Pancreas (tissue), 10 donors: ENCODE results near the gene TMEM184A. TPM values are rescaled to one million over a fixed set of nuclear protein-coding genes. Genes with fewer than 3 reads are reported as not detected.
A peak's percentile ranks its signal among the peaks of the same experiment; 100 is the strongest.
"Not testable (repeated sequence)": the region's sequence is repeated elsewhere in the genome, so short reads cannot be mapped to it uniquely, and the experiment has no call there.

Experiments
- ATAC-seq, 4 donors: fragments of 200-7000 bp; cut with Tn5 transposase; one replicate each; pipeline versions ENCODE4 v1.8.0 to v1.9.1; 2020; ENCODE audit warnings: mild to moderate bottlenecking in 4 of 4, moderate library complexity in 4 of 4
- DNase-seq, 6 donors: peaks; one replicate each; pipeline ENCODE4 v3.0.0-alpha.2; 2020
- FAIRE-seq: peaks from 2 replicates; lab custom pipeline; 2012; peaks lifted over from hg19 to GRCh38; lab: Jason Lieb, UNC
- H3K27ac ChIP-seq, 4 donors: fragments of 200-600 bp; sonication (generic); 1 replicate in 3 of 4; 2 replicates in 1 of 4; pipeline versions ENCODE4 v1.5.0 to v1.8.0; 2020
- H3K27me3 ChIP-seq, 4 donors: fragments of 200-600 bp; one replicate each; pipeline ENCODE4 v1.8.0; 2021
- H3K36me3 ChIP-seq, 3 donors: fragments of 200-600 bp; sonication (generic) in 1 of 3; one replicate each; pipeline versions ENCODE4 v1.5.0 to v1.8.0; 2020 to 2021
- H3K4me1 ChIP-seq, 3 donors: fragments of 200-600 bp; one replicate each; pipeline ENCODE4 v1.8.0; 2021
- H3K4me3 ChIP-seq, 4 donors: fragments of 200-600 bp; sonication (generic) in 2 of 4; one replicate each; pipeline versions ENCODE4 v1.5.0 to v1.8.0; 2020 to 2021
- H3K9me3 ChIP-seq, 4 donors: fragments of 200-600 bp; one replicate each; pipeline ENCODE4 v1.8.0; 2021
- WGBS, 2 donors: extraction: QIAGEN DNeasy Blood & Tissue Kit; methylation state at CpG; one replicate each; pipeline ENCODE4 v1.1.7; 2013; 5-methylcytosine and 5-hydroxymethylcytosine counted together
- intact Hi-C, 3 donors: fragments of 100-400 bp; cut with DNase I; formaldehyde crosslinking; loops; one replicate each; pipeline versions ENCODE4 v1.11.1 to v1.14.2; 2022
- polyA plus RNA-seq, 2 donors: library from polyadenylated mRNA; stranded (reverse); fragments of 200-250 nt; gene quantifications; one replicate each; pipeline ENCODE4 v1.2.3, GENCODE V29; 2013
- total RNA-seq, 6 donors: library from RNA; stranded (reverse); fragmentation: NEBNext Ultra II Directional in 4 of 6; extraction: Animal tissue kit (Norgen Biotek cat#: 25700) in 4 of 6; gene quantifications; one replicate each; pipeline versions ENCODE4 v1.2.1 to v1.2.4, GENCODE V29; 2021 to 2023
- TF ChIP-seq, protein P1 (sequence below), 4 donors: fragments of 200-600 bp; sonication (generic) in 3 of 4; IDR thresholded peaks; one replicate each; pipeline versions ENCODE4 v1.5.0 to v1.8.0; 2021; ENCODE audit warnings: antibody characterized with exemption in 4 of 4
- donor health status: healthy with polysubstance abuse.
- donor health status: DM: no; HTN: no; CAD: no; lungs with moderate emphysema.
- donor health status: DM: no; HTN: no; CAD: no.
- donor health status: control.
- donor health status: control.
- donor health status: Bipolar disorder and iron deficiency.
- donor health status: DM: yes; HTN: yes; CAD: no.
- donor health status: DM: no; HTN: no; CAD: no.
- donor health status: DM: no; HTN: no; CAD: no.
- donor health status: DM: yes; HTN: yes; CAD: no.

The TMEM184A gene
- total and polyA plus RNA-seq, 8 donors: 15.2 to 58.9 (median 25.4) TPM

DNA sequence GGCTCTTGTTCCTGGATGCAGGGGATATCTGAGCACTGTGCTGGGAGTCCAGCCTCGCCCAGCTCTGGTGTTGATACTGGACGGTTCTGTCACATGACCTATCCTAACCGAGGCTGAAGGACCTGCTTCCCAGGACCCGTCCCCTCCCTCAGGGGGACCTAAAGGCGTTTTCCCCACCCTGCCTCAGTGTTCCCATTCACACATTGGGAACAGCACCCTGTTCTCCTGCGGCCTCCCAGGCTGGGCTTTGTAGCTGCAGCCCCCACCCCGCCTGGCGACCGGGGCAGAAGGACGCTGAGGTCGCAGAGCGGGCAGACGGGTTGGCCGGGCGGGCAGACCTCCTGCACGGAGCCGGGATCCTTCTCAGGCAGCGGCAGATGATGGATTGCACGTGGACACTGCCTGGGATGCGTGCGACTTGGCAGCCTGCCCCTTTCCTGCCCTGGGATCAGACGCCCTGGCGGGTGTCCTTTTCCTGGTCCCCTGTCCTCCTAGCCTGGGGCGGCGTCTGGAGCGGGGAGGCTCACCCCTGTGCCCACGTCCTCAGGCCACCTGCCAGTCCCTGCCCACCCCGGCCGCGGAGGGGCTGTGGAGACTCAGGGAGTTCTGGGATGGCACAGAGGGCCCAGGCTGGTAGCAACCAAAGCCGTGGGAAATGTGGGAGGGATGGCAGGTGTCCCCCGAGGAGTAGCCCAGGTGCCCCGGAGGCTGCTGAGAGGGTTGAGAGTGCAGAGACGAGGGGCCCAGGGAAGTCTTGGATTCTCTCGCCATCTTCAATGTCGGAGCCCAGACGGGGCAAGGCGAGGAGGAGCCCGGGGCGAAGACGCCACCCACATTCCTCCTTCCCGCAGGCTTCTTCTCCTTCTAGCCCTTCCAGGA lies 31.1 kb upstream of the TMEM184A start:
- DNase-seq (peak in 4 of 6 donors; percentile 39 to 67 (median 53)), FAIRE-seq (no peak), ATAC-seq (peak; percentile 64 to 84 (median 70))
- TF ChIP-seq, protein P1, sequence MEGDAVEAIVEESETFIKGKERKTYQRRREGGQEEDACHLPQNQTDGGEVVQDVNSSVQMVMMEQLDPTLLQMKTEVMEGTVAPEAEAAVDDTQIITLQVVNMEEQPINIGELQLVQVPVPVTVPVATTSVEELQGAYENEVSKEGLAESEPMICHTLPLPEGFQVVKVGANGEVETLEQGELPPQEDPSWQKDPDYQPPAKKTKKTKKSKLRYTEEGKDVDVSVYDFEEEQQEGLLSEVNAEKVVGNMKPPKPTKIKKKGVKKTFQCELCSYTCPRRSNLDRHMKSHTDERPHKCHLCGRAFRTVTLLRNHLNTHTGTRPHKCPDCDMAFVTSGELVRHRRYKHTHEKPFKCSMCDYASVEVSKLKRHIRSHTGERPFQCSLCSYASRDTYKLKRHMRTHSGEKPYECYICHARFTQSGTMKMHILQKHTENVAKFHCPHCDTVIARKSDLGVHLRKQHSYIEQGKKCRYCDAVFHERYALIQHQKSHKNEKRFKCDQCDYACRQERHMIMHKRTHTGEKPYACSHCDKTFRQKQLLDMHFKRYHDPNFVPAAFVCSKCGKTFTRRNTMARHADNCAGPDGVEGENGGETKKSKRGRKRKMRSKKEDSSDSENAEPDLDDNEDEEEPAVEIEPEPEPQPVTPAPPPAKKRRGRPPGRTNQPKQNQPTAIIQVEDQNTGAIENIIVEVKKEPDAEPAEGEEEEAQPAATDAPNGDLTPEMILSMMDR (IDR thresholded peaks at IDR 0.05): no peak
- WGBS, 2 donors: 22 to 24% methylated on average over 40 to 42 of the region's 42 CpGs
- Histone ChIP-seq H3K4me3 (no peak overlapping the region), H3K27me3 (no peaks in the 10 kb centered on the region), H3K4me1 (peaks cover 0 to 6% (median 0%) of the 10 kb centered on the region in 3 donors), H3K27ac (no peak overlapping the region), H3K36me3 (no peaks in the 10 kb centered on the region), H3K9me3 (no peaks in the 10 kb centered on the region)
- intact Hi-C loops: loop anchor here in 1 of 3 donors (10.0 kb wide), 1 partner anchor 628 kb away; no protein-coding TSS in a partner anchor

DNA sequence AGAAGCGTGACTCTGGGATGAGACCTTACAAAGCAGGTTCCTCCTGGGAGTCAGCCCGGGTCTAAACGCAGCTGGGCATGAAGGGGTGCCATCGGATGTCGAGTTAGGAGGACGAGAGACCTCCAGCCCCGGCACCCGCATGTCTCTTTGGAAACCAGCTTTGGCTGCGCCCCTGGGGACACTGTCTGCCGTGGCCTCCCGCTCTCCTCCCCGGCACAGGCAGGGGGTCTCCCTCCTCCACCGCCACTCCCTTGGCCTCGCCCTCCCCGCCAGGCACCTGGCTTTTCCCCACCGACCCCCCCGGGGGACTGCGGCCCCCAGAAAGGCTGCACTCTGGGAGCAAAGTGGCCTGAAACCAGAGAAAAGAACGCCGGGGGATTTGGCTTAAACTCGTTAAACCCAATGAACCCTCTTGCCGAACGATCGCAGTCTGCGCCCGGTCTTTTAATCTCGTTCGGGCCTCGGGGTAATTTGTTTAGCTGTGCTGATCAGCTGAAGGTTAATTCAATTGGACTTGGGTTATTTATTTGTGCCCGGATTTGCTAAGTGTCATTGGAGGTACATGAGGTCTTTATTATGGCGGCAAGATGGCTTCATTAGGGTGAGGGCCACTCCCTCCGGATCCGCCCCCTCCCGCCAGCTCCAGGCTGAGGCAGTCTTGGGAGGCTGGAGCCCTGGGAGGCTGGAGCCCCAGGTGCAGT lies 30.3 kb upstream of the TMEM184A start:
- ATAC-seq: no peak
- DNase-seq: peak in 1 of 6 donors; percentile 51

DNA sequence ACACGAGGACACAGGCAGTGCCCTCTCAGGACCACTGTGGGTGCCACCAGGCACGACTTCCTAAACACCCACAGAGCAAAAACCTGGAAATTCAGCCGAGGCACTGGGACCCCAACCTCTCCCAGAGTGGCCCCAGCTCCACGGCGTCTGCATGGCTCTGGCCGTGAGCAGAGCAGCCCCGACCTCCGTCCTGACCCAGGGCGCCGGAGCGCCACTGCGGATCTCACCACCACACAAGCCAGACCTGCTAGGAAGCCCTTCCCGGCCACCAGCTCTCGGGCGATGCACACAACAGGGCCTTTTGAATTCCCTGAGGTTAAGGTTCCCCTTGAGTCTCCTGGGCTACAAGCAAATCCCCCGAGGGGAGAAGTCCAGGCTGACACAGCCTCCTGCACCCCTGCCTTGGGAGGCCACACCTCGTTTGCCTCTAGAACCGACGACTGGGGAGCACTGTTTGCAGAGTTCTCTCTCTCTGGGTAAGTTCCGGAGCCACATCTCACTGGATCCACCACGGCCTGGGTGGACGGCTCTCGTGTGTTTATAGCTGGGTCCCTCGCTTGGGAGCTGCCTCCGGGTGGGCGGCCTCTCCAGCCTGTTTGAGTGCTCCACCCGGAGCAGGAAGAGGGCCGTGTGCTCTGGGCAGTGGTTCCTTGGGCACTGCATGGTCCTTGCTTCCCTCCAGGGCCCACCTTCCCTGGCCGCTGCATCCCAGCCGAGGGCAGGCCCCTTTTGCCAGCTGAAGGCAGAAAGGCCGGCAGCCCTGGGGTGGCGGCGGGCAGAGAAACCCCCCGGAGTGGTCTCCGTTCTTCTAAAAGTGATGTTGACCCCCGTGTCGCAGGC lies 29.4 kb upstream of the TMEM184A start:
- Histone ChIP-seq H3K27me3 (no peaks in the 10 kb centered on the region), H3K4me3 (no peak overlapping the region), H3K4me1 (peaks cover 0 to 6% (median 0%) of the 10 kb centered on the region in 3 donors), H3K36me3 (no peaks in the 10 kb centered on the region), H3K9me3 (no peaks in the 10 kb centered on the region), H3K27ac (no peak overlapping the region)
- FAIRE-seq (no peak), ATAC-seq (no peak), DNase-seq (peak in 1 of 6 donors; percentile 66)
- TF ChIP-seq, protein P1 (IDR thresholded peaks at IDR 0.05): no peak
- intact Hi-C loops: loop anchor here in 1 of 3 donors (10.0 kb wide), 1 partner anchor 629 kb away; no protein-coding TSS in a partner anchor
- WGBS, 2 donors: 87 to 89% methylated on average over 37 of the region's 37 CpGs

More for the DNA sequence above, 30.3 kb upstream of the TMEM184A start:
- WGBS, 2 donors: 80 to 82% methylated on average over 34 of the region's 34 CpGs
- intact Hi-C loops: loop anchor here in 1 of 3 donors (10.0 kb wide), 1 partner anchor 629 kb away; no protein-coding TSS in a partner anchor
- Histone ChIP-seq H3K9me3 (no peaks in the 10 kb centered on the region), H3K27ac (no peak overlapping the region), H3K27me3 (no peaks in the 10 kb centered on the region), H3K4me1 (peaks cover 0 to 6% (median 0%) of the 10 kb centered on the region in 3 donors), H3K4me3 (no peak overlapping the region), H3K36me3 (no peaks in the 10 kb centered on the region)
- TF ChIP-seq, protein P1 (IDR thresholded peaks at IDR 0.05): no peak
- no peak for FAIRE-seq

DNA sequence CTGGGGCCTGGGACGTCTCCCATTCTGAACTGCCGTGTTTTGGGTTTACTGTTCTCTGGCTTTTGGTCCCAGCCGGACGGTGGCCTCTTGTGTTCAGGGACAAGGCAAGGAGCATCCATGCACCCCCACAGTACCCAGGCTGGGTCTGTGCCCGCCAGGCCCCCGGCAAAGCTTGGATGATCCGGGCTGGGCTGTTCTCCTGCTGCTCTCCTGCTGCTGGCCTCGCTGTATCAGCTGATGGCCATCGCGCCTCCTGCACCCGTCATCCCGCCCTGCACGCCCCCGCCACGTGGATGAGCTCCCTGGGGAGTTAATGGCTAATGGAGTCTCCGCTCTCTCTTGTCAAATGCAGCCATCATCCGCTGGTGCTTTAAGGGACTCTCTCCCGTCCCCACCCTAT lies 28.7 kb upstream of the TMEM184A start:
- intact Hi-C loops: loop anchor here in 1 of 3 donors (10.0 kb wide), 1 partner anchor 630 kb away; no protein-coding TSS in a partner anchor
- ATAC-seq (no peak), DNase-seq (peak in 1 of 6 donors; percentile 60), FAIRE-seq (no peak)
- Histone ChIP-seq H3K9me3 (no peaks in the 10 kb centered on the region), H3K36me3 (no peaks in the 10 kb centered on the region), H3K27ac (no peak overlapping the region), H3K27me3 (no peaks in the 10 kb centered on the region), H3K4me1 (peaks cover 0 to 6% (median 0%) of the 10 kb centered on the region in 3 donors), H3K4me3 (no peak overlapping the region)
- TF ChIP-seq, protein P1 (IDR thresholded peaks at IDR 0.05): no peak
- 90 to 94% methylated on average over 18 of the region's 18 CpGs for WGBS, 2 donors

DNA sequence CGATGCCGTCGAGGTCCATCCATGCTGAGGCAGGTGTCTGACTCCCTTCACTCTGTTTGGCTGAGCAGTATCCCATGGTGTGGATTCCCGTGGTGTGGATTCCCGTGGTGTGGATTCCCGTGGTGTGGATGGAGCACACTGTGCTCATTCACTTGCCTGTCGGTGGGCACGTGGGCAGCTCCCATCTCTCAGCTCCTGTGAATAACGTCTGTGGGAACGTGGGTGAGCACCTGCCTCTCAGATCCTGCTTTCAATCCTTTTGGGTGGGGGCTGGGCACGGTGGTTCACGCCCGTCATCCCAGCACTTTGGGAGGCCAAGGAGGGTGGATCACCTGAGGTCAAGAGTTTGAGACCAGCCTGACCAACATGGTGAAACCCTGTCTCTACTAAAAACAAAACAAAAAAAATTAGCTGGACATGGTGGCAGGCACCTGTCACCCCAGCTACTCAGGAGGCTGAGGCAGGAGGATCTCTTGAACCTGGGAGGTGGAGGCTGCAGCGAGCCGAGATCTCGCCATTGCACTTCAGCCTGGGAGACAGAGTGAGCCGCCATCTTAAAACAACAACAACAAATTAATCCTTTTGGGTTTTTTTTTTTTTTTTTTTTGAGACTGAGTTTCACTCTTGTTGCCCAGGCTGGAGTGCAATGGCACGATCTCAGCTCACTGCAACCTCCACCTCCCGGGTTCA lies 27.4 kb upstream of the TMEM184A start:
- DNase-seq, H3K4me1 ChIP-seq, ATAC-seq, H3K4me3 ChIP-seq, H3K36me3 ChIP-seq, FAIRE-seq, H3K9me3 ChIP-seq, H3K27me3 ChIP-seq, H3K27ac ChIP-seq: not testable (repeated sequence)
- WGBS, 2 donors: 83 to 88% methylated on average over 19 of the region's 19 CpGs
- intact Hi-C loops: loop anchor here in 1 of 3 donors (10.0 kb wide), 1 partner anchor 631 kb away; no protein-coding TSS in a partner anchor
